GM19025 (cell line): ENCODE data around the gene SEC11A.
A peak's percentile ranks its signal among the peaks of the same experiment; 100 is the strongest.
"Not testable (repeated sequence)": the region's sequence is repeated elsewhere in the genome, so short reads cannot be mapped to it uniquely, and the experiment has no call there.

Experiments
- ATAC-seq: cut with Tn5 transposase; IDR thresholded peaks from one replicate; pipeline ENCODE4 v1.9.1; 2021; ENCODE audit warnings: mild to moderate bottlenecking, low read depth, moderate library complexity; ENCODE audit not compliant: unreplicated experiment

SEC11A gene

DNA sequence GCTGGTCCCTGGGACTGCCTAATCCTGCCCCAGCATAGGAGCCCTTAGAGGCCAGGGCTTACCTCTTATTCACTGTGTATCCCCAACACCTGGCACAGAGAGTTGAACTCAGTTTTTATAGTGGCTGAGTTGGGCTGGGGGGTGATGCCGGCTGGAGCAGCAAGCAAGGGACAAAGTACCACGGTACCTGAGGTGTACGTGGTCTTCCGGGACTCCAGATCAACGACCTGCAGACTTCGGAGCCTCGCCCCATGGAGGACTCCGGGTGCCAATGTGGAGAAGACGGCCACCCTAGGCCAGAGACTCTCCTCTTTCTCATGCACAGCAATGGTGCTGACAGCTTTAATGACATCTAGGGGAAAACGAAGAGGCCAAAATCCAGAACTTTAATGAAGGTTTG, 69.9 kb downstream of the SEC11A start:
- no peak for ATAC-seq

DNA sequence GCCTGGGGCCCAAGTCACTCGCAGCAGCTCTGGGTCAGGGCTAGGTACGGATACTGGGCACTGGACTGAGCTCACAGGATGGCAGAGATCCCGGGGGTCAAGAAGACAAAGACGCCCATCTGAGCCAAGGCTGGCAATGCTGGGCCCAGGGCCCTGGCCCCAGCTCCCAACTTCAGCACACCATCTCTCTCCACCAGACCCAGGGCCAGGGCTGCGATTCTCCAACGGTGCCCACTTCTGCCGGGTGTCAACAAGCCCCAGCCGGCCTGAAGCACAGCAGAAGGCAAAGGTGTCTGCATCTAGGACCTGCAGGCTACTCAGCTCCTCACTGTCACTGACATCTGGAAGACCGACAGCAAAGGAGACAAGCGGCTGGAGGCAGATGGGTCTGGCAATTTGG, 70.4 kb downstream of the SEC11A start:
- ATAC-seq: no peak

DNA sequence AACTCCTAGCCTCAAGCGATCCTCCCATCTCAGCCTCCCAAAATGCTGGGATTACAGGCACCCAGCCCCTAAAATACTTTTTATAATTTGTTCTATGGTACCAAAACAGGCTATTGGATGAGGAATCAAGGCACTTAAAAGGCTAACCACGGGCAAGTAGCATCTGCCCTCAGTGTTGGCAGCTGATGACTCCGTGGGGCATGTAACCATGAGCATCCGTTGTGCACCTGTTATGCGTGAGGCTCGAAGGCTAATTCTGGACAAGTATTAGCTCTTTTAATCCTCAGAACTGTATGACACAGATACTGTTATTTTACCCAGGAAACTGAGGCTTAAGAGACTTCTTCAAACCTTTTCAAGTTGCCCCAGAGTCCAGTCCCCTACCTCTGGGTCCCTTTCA, 72.1 kb downstream of the SEC11A start:
- no peak for ATAC-seq

DNA sequence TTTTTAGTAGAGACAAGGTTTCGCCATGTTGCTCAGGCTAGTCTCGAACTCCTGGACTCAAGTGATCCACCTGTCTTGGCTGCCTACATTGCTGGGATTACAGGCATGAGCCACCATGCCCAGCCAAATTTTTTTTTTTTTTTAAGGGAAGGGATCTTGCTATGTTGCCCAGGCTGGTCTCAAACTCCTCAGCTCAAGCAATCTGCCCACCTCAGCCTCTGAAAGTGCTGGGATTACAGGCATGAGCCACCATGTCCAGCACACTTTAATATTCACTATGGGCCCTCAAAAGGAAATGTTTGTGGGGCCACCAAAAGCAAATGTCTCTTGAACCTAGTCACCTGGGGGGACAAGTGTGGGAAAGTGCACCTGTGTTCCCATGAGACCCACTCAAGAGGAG, 73.3 kb downstream of the SEC11A start:
- not testable (repeated sequence) for ATAC-seq

DNA sequence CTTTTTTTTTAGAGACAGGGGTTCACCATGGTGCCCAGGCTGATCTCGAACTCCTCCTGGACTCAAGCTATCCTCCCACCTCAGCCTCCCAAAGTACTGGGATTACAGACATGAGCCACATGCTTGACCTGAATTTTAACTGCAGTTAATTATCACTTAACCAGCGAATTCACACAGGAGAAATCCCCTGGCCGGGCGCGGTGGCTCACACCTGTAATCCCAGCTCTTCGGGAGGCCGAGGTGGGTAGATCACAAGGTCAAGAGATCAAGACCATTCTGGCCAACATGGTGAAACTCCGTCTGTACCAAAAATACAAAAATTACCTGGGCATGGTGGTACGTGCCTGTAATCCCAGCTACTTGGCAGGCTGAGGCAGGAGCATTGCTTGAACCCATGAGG, 74.1 kb downstream of the SEC11A start:
- ATAC-seq: not testable (repeated sequence)

DNA sequence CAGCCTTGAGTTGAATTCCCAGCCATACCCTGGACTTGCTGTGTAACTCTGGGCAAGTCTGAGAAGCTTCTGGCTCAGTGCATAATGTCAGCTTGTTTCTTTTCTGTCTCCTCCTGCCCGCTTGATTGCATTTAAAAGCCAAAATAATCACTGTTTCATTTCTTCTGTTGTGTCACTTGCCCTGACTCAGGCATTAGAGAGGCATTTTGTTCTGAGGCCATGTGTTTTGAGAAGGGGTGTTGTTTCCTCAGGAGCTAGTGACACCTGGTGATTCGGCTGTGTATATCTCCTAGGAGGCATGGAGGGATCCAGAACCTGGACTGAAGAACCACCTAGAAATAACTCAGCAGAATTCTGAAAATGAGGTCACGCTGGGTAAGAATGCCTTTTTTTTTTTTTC, 77.8 kb downstream of the SEC11A start:
- ATAC-seq: no peak

DNA sequence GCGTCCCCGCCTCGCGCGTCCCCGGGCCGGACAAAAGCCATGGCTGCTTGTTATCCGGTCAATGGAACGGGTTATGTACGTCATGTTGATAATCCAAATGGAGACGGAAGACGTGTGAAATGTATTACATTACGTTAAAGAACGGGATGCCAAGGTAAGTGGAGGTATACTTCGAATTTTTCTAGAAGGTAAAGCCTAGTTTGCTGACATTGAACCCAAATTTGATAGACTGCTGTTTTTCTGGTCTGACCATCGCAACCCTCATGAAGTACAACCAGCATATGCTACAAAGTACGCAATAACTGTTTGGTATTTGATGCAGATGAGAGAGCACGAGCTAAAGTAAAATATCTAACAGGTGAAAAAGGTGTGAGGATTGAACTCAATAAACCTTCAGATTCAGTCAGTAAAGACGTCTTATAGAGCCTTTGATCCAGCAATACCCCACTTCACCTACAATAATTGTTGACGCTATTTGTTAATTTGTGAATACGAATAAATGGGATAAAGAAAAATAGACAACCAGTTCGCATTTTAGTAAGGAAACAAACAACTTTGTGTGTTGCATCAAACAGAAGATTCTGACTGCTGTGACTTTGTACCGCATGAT, 81.6 kb downstream of the SEC11A start:
- ATAC-seq: no peak

DNA sequence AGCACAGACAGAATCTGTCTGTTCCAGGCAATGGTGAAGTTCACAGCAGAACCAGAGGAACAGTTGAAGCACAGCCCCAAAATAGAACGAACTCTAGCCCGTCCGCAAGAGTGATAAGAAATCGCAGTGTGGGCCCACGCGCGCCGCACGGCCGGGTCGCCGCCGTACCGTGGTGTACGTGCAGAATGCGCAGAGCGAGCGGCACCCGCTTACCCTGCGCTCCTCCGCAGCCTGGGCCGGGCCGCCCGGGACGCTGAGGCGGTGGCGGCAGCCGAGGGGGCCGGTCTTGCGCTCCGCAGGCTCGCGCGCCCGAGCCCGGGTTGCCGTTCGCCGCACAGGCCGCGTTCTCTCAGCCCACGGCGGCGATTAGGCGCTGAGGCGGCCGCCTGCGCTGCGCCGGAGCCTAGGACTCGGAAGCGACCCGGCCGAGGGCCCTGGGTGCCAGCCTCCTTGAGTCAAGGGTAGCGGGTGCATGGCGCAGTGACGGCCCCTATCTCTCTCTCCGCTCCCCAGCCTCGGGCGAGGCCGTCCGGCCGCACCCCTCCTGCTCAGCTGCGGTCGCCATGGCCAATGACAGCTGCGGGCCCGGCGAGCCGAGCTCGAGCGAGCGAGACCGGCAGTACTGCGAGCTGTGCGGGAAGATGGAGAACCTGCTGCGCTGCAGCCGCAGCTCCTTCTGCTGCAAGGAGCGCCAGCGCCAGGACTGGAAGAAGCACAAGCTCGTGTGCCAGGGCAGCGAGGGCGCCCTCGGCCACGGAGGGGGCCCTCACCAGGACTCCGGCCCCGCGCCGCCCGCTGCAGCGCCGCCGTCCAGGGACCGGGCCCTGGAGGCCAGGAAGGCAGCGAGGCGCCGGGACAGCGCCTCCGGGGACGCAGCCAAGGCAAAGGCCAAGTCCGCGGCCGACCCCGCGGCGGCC, 82.4 kb downstream of the SEC11A start:
- peak; percentile 46 for ATAC-seq

DNA sequence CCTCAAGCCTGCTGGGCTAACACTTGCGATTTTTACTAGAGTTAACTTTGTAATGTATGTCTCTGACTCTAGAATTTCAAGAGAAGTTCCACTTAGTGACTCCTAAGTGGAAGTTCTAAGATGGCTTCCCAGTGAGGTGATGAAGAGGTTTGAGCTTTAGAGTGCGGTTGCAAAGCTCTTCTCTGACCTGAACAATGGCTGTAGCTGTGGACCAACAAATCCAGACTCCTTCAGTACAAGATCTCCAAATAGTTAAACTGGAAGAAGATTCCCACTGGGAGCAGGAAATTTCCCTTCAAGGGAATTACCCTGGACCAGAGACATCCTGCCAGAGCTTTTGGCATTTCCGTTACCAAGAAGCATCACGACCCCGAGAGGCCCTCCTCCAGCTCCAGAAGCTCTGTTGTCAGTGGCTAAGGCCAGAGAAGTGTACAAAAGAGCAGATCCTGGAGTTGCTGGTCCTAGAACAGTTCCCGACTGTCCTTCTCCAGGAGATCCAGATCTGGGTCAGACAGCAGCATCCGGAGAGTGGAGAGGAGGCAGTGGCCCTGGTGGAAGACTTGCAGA, 84.2 kb downstream of the SEC11A start:
- no peak for ATAC-seq

DNA sequence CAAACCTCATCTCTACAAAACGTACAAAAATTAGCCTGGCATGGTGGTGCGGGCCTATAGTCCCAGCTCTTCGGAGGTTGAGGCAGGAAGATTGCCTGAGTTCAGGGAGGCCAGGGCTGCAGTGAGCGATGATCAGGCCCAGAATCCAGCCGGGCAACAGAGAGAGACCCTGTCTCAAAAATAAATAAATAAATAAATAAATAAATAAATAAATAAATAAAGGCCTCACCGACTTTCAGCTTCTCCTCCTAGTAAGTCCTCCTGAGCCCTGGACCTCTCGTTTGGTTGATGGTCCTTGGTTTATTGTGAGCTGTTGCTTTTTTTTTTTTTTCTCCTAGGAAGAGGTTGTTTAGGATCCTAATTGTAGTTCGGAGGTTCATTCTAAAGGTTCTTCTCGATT, 86.9 kb downstream of the SEC11A start:
- ATAC-seq: no peak

DNA sequence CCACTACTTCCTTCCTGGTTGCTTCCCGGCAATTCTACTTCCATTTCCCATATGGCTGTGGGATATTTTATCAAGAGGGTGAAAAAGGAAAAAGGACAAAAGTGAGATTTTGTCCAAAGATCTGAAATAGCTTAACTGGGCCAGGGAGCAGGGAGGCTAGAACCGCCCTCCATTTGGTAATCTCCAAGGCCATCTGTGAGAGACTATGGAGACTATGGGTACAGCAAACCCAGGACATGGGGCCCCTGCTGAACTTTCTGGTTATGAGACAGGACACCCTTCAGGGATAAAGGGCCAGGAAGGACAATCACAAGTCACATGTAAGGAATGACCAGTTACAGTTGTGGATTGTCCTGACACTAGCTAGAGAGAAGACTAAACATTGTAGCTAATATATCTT, 90.8 kb downstream of the SEC11A start:
- ATAC-seq: no peak

DNA sequence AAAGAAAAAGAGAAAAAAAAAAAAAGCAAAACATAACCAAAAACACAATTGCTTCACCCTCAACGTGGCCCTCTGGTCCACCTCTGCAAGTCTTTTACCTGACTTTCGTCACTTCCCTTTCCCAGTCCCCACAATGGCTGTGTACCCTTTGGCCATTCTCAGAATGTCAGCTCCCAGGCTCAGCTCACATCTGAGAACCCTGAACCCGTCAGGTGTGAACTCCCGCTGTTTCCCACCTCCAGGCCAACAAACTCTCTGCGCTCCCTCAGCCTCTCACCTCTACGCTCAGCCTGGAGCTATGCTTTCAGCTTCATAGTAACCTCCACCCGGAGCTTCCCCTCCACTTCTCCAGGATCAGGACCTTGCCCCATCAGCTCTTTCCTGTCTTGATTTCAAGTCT, 91.6 kb downstream of the SEC11A start:
- no peak for ATAC-seq

DNA sequence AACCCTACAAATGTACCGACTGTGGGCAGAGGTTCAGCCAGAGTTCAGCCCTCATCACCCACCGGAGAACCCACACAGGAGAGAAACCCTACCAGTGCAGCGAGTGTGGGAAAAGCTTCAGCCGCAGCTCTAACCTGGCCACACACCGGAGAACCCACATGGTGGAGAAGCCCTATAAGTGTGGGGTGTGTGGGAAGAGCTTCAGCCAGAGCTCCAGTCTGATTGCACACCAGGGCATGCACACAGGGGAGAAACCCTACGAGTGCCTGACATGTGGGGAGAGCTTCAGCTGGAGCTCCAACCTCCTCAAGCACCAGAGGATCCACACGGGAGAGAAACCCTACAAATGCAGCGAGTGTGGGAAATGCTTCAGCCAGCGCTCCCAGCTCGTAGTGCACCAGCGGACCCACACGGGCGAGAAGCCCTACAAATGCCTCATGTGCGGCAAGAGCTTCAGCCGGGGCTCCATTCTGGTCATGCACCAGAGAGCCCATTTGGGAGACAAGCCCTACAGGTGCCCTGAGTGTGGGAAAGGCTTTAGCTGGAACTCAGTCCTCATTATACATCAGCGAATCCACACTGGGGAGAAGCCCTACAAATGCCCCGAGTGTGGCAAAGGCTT, 94.5 kb downstream of the SEC11A start:
- ATAC-seq: no peak

DNA sequence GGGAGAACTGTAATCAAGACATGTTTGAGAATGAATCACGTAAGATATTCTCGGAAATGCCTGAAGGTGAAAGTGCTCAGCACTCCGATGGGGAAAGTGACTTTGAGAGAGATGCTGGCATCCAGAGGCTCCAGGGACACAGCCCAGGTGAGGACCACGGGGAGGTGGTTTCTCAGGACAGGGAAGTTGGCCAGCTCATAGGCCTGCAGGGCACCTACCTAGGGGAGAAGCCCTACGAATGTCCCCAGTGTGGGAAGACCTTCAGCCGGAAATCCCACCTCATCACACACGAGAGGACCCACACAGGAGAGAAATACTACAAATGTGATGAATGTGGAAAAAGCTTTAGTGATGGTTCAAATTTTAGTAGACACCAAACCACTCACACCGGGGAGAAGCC, 95.3 kb downstream of the SEC11A start:
- no peak for ATAC-seq
